NB4 (cell line): ENCODE results near the gene HEXD.

Experiments
- POLR2A ChIP-seq: IDR thresholded peaks from 2 replicates; pipeline ENCODE4 v1.6.1; 2011; ENCODE audit warnings: mild to moderate bottlenecking; ENCODE audit not compliant: insufficient read length; ENCODE audit errors: extremely low read depth
- TF ChIP-seq, protein P1 (sequence below): IDR thresholded peaks from one replicate; pipeline ENCODE4 v1.5.1; 2012; ENCODE audit warnings: low read depth, low read length
- TF ChIP-seq, protein P2 (sequence below): IDR thresholded peaks from 2 replicates; pipeline ENCODE4 v1.6.1; 2011; ENCODE audit warnings: low read depth, low read length

DNA sequence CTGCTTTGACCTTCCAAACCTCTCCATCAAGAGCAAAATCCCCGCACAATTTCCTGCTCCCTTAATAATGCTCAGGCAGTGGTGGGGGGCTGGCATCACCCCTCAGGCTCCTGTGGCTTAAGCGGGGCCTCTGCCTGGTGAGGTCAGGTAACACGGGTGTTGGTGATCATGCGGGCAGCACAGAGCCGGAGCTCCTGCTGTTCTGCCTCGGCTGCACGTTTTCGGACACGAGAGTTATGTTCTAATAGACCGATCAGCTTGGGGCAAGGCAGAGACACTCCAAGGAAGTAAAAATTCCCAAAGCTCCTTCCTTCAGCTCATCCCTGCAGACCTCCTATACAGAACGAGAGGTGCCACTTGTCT is 46.4 kb downstream of the HEXD start:
- TF ChIP-seq, protein P1, sequence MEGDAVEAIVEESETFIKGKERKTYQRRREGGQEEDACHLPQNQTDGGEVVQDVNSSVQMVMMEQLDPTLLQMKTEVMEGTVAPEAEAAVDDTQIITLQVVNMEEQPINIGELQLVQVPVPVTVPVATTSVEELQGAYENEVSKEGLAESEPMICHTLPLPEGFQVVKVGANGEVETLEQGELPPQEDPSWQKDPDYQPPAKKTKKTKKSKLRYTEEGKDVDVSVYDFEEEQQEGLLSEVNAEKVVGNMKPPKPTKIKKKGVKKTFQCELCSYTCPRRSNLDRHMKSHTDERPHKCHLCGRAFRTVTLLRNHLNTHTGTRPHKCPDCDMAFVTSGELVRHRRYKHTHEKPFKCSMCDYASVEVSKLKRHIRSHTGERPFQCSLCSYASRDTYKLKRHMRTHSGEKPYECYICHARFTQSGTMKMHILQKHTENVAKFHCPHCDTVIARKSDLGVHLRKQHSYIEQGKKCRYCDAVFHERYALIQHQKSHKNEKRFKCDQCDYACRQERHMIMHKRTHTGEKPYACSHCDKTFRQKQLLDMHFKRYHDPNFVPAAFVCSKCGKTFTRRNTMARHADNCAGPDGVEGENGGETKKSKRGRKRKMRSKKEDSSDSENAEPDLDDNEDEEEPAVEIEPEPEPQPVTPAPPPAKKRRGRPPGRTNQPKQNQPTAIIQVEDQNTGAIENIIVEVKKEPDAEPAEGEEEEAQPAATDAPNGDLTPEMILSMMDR, result no peak
- no peak for TF ChIP-seq POLR2A
- TF ChIP-seq, protein P2, sequence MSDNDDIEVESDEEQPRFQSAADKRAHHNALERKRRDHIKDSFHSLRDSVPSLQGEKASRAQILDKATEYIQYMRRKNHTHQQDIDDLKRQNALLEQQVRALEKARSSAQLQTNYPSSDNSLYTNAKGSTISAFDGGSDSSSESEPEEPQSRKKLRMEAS, result no peak
